Activated gamma-delta T cell (primary cell): ENCODE results near the gene TNNT2.

Source experiments
- DNase-seq: peaks from one replicate; lab custom pipeline; 2025; lab: John Stamatoyannopoulos, UW

The TNNT2 gene

DNA sequence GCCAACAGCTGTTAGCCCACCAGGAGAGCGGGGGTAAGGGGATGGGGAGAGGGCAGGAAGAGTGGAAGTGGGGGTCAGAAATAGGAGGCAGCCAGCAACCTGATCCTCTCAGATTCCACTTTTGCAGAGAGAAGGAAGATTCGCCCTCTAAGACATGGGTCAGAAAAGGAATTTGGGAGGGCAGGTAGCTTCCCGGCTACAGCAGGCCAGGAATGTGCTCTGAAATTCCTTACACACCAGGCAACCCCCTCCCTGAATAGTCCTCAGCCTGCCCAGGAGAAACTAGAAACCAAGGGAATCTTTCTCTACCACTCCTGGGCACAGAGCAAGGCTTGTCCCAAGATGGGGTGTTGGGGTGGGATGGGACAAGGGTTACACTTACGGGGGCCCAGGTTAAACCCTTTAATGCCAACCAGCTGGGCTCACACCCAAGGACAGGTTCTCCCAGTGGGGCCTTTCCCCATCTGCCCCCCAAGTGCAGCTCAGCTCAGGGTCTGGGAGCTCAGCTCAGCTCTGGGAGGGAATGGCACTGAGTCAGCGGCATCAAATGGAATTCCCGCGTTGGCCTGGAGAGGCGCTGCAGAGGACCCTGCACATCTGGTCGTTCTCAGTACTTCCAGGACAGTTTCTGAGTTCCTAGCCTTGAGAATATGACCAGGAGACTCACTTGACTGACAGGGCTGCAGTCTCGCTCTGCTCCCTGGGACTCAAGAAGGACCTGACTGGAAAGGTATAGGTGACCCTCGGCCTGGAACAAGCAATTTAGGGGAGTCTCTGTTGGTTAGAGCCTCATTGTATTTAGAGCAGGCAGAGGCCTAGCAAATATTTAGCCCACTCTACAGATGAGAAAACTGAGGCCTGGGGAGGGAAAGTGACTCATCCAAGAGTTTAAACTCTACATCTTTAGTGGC is 761 bp downstream of the TNNT2 start:
- DNase-seq, result no peak

DNA sequence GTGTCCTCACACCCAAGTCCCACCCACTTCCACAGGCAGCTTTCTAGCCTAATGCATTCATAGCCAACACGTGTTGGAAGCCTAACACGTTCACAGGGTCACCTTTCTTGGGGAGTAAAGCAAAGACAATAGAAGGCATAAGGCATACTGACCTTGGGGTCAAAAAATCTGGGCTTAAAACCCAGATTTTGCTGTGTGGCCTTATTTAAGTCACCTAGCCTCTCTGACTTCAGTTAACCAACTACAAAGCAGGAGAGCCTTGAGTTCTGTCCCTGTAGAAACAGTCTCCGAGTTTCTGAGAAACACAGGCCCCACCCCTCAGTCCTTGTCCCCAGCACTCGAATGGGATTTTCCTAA is 1.4 kb downstream of the TNNT2 start:
- DNase-seq, result no peak

- DNase-seq, result no peak
Measured at GRCh38 chr1:201375169-201375568, 2.3 kb downstream of the TNNT2 start.

GRCh38 chr1:201374364-201374763 is 3.1 kb downstream of the TNNT2 start:
- no peak for DNase-seq

GRCh38 chr1:201371792-201372191 is 5.7 kb downstream of the TNNT2 start:
- no peak for DNase-seq

DNA sequence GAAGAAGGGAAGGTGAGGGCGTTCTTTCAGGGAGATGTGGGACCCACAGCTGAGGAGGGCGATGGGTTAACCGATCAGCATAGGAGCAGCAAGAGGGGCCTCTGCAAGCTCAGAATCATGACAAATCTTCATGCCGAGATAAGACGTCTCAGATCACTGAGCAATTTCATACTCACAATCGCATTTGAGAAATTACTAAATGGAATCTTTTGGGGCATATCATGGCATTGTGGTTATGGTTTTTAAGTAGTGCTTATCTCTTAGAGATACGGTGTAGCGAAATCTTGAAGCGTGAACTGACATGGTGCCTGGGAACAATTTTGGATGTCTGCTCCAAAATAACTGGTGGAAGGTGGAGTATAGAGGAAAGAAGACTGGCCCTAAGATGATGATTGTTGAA is 6.2 kb downstream of the TNNT2 start:
- no peak for DNase-seq

GRCh38 chr1:201370500-201370899 is 7.0 kb downstream of the TNNT2 start:
- DNase-seq, result no peak

DNA sequence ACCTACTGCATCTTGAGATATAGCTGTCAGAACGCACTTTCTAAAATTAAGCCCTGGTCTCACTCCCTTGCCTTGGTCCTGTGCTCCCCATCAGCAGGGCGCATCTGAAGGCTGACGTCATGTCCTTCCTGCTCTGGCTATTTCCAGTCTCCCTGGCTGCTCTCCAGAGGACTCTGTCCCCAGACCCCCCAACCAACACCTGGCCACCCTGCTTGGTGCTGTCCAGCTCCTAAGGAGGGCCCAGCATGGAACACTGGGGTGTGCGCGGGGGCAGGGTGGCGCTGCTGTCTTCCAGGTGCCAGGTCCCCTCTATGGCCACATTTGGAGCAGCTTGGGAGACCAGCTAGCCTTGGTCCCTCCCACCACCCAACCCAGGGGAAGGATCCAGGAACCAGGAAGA is 8.3 kb downstream of the TNNT2 start:
- no peak for DNase-seq

DNA sequence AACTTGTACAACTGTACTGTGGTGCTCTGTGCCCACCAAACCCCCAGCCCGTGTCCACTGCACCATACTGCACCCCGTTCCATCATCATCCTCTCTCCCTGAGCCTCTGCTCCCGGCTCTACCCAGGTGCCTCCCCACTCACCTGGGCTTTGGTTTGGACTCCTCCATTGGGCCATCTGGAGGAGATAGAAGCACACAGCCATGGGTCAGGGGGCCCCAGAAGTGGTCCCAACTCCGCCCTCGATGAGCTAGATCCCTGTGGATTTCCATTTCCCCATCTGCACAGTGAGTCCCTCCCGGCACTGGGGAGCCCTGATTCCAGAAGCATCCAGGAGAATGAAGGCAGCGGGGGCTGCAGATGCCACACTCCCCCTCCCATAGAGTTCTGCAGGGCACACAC is 10.8 kb downstream of the TNNT2 start:
- DNase-seq, result no peak

- DNase-seq, result no peak
Measured at GRCh38 chr1:201365251-201365650, 12.2 kb downstream of the TNNT2 start.

GRCh38 chr1:201364808-201365105 is 12.7 kb downstream of the TNNT2 start:
- DNase-seq, result no peak

DNA sequence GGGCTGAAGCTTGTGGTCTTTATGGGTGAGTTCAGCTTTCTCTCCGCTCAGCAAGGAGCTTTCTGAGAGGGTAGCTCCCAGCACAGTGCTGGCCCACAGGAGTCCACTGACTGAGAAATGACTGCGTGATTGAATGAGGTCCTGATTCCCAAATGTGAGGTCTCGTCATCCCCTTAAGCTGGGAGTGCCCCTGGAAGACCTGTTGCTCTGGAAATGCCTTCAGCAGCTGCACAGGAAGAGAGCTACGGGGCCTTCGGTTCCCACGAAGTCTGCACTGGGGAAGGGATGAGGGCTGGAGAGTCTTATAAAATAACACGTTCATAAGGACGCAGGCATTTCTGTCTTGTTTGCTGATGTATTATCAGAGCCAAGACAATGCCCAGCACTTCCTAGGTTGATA is 14.0 kb downstream of the TNNT2 start:
- no peak for DNase-seq

DNA sequence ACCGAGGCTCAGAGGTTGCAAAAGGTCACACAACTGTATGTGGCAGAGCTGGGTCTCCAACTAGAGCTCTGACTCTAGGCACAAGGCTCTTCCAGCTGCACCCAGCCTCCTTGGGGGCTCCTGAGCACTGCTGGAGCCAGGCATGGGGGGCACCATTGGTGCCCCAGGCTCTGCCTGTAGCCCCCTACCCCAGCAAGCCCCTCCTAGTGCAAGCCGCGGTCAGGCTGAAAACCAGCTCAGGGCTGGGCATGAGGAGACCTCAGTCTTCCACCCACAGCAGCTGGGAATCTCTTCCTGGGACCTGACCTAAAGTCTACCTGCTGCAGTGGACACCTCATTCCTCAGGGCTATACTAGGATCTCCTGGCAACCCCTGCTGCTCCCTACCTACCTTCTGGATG is 14.6 kb downstream of the TNNT2 start:
- DNase-seq, result no peak

GRCh38 chr1:201361652-201362504 is 15.6 kb downstream of the TNNT2 start:
- no peak for DNase-seq

GRCh38 chr1:201360901-201361651 is 16.4 kb downstream of the TNNT2 start:
- no peak for DNase-seq

GRCh38 chr1:201360486-201360885 is 17.0 kb downstream of the TNNT2 start:
- DNase-seq, result no peak

GRCh38 chr1:201359873-201360210 is 17.6 kb downstream of the TNNT2 start:
- no peak for DNase-seq

DNA sequence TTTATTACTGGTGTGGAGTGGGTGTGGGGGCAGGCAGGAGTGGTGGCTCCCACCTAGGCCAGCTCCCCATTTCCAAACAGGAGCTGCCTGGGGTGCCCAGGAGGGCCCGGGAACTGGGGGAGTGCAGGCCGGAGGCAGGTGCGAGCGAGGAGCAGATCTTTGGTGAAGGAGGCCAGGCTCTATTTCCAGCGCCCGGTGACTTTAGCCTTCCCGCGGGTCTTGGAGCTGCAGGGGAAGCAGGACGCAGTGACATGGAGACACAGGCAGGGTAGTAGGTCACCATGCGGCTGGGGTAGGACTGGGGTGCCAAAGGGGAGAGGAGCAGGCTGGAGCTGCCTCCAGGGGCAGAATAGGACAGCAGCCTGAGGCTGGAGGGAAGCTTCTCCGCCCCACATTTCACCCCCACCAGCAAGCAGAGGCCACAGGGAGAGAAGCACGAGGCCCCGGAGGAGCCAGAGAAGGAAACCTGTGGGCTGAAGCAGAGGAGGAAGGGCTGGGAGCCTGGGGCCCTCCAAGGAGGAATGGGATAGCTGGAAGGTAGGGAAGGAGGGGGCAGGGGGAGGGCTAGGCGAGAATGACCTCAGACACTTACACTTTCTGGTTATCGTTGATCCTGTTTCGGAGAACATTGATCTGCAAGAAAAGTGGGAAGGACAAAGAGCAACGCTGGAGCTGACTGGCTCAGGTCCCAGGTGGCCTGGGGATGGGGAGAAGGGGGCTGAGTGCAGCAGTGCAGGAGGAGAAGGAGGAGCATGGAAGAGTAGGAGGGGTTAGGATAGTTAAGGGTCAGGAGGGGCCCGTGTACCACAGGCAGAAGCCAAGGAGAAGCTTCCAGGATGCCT is 18.2 kb downstream of the TNNT2 start:
- no peak for DNase-seq

DNA sequence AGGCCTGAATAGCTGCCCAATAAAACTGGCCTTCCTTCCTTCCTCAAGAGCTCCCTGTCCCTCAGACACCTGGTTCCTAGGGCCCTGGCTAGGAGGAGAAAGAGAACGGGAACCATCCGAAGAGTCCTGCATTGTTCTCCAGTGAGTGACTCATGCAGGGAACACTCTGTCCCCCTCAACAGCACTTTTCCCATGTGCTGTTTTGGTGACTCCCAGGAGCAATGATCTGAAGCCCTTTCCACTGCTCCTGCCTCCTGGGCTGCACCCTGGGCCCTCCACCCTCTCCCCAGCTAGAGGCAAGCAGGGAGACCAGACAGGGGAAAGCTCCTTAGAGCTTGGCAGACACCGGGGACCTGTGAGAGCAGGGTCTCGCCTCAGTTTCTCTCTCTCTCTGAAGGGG is 18.9 kb downstream of the TNNT2 start:
- no peak for DNase-seq

DNA sequence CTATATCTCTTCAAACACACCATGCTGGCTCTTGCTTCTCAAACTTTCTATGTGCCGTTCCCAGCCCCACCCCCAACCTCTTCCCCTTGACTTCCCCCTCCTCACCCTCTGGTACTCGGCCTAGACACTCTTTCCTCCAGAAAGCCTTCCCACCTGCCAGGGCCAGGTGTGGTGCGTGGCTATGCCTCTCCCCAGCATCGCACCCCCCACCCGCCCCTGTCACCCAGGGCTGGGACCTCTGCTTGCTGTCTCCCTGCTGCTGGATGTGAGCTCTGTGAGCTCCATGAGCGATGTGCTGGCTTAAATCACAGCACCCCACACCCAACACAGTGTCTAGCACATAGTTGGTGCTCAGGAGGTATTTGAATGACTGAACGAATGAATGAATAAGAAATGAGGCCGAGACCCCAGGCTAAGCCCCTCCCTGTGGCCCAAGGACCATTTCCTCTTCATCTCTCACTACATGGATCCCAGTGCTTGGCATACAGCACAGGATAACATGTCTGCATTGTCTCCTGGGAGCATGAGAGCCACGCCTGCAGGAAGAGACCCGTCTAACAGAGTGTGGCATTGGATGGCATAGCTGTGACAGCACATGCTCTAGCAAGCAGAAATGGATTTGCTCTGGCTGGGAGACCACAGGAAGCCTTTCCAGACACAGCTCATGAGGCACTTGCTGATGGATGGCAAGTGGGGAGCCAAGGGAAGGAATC is 19.7 kb downstream of the TNNT2 start:
- no peak for DNase-seq

- DNase-seq, result no peak
Measured at GRCh38 chr1:201357211-201357610, 20.3 kb downstream of the TNNT2 start.
